ENCODE results near the gene CASZ1.

DNA sequence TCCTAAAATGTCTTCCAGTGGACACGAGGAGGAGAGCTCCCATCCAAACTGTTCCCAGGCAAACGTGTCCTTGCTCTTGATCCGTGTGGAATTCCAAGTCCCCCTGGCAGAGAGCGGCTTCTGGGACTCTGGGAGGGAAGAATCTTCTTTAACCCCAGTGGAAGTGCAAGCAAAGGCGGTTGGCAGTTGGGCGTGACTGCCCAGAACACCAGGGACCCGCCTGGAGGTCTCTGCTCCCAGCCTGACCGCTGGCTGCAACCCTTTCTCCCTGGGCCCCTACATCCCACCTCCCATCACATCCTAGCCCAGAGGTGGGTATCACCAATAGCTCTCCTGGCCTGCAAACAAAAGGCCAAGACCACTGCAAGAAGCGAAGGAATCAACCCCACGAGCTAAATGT is 17.8 kb downstream of the CASZ1 start:
- TF ChIP-seq CTCF (IDR thresholded peaks at IDR 0.05): no peak
- TF ChIP-seq ZFX (IDR thresholded peaks at IDR 0.05; ENCODE audit: borderline replicate concordance): no peak
